Fibroblast of mammary gland (primary cell): Measurements from ENCODE around the gene RAB11FIP5.

Experiments
- DNase-seq: peaks from one replicate; pipeline ENCODE4 v3.0.0-alpha.2; 2010; ENCODE audit warnings: low read depth
- H3K4me3 ChIP-seq: 2 replicates; pipeline ENCODE4 v1.5.1; 2011; ENCODE audit warnings: low read depth, mild to moderate bottlenecking, low read length, moderate library complexity; ENCODE audit not compliant: control insufficient read depth
- TF ChIP-seq, protein P1 (sequence below): conservative IDR thresholded peaks from 2 replicates; pipeline ENCODE4 v1.5.1; 2011; ENCODE audit warnings: low read depth, low read length, inconsistent platforms; ENCODE audit not compliant: control insufficient read depth, insufficient read depth

The RAB11FIP5 gene

DNA sequence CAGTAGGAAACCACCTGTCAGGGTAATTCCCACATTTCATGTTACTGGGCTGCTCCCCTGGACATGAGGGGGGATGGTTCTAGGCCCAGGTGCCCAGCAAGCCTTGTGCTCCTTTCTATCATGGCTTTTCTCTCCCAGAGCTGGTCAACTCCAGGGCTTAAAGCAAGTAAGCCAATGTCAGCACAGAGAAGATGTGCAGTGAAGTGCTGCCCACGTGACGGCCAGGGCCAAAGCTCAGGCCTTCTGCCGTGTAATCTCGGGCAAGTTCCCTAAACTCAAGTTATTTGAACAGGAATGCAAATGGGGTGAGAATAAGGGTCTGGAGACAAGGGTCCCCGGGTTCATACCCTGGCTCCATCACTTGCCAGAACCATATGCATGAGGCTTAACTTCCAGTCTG is 57.8 kb downstream of the RAB11FIP5 start:
- no peak for DNase-seq
- TF ChIP-seq, protein P1, sequence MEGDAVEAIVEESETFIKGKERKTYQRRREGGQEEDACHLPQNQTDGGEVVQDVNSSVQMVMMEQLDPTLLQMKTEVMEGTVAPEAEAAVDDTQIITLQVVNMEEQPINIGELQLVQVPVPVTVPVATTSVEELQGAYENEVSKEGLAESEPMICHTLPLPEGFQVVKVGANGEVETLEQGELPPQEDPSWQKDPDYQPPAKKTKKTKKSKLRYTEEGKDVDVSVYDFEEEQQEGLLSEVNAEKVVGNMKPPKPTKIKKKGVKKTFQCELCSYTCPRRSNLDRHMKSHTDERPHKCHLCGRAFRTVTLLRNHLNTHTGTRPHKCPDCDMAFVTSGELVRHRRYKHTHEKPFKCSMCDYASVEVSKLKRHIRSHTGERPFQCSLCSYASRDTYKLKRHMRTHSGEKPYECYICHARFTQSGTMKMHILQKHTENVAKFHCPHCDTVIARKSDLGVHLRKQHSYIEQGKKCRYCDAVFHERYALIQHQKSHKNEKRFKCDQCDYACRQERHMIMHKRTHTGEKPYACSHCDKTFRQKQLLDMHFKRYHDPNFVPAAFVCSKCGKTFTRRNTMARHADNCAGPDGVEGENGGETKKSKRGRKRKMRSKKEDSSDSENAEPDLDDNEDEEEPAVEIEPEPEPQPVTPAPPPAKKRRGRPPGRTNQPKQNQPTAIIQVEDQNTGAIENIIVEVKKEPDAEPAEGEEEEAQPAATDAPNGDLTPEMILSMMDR: no peak
- H3K4me3 ChIP-seq: no peak overlapping the region

- H3K4me3 ChIP-seq: no peak overlapping the region
- TF ChIP-seq, protein P1: no peak
- peak; percentile 75 for DNase-seq
Observed at GRCh38 chr2:73053316-73054114, 59.2 kb downstream of the RAB11FIP5 start.

DNA sequence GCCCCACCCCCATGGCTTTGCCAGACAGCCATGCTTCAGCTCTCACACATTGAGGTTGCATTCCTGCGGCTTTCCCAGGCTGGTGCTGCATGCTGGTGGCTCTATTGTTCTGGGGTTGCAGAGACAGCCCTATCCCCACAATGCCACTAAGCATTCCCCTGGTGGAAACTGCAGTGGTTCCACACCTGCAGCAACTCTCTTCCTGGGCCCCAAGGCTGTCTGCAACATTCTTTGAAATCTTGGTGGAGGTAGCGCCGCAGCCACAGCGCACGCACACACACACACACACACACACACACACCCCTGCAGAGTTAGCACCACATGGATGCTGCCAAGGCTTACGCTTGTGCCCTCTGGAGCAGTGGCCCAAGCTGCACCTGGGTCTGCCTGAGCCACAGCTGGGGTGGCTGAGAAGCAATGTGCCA is 62.6 kb downstream of the RAB11FIP5 start:
- TF ChIP-seq, protein P1: no peak
- DNase-seq: no peak
- no peak overlapping the region for H3K4me3 ChIP-seq

DNA sequence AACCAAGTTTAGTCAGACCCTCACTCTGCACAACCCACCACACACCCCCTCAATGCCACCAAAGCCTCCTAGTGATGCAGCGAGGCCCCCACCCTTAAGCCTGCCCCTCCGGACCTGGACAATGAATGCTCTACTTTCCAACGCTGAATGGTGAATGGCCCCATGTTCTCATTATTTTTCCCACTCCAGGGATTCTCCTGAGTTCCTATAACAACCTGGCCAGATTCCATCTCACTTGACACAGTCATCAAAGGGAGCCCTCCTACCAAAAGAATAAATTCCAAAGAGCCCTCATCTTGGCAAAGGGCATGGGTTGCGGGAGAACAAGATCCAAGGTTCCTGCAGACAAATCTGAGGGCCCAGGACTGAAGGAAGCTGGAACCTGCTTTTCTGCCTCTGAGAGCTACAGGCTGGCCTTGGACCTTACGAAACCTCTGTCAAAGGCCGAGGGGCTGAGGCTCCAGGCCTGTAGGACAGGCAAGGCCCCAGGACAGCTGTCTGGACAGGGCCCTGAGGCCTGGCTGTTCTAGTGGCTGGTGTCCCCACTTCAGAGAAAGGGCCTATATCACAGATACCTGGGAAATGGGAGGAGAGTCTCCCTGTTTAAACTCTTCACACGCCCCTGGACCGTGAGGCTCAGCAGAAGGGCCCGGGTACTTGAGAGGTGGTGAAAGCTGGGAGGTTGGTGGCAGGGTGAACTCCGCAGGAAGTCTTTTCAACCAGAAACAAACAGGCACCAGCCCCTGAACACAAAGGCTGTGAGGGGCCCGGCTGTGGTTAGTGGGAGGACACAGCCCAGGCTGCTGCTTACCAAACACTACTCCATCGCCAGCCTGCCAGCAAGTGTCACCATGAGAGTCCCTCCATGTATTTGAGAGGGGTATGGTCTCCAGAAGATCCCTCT is 68.6 kb downstream of the RAB11FIP5 start:
- DNase-seq: no peak
- H3K4me3 ChIP-seq: no peak overlapping the region
- TF ChIP-seq, protein P1: no peak

DNA sequence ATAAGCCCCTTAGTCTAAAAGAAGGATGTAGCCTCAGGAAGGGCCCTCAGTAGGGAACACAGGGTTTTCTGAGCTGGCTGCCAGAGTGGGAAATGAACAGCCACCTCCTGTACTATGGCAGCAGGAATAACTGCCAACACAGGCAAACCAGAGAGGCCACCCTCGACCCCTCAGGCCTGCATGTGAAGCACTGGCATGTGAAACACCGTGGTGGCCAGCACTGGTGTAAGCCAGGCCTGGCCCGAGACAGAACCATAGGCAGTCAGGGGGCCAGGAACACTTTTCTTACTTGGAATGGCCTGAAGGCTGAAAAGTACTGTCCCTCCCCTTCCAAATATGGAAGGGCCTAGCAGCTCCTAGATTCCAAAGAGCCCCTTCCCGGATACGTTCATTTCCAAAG is 69.5 kb downstream of the RAB11FIP5 start:
- no peak for DNase-seq
- TF ChIP-seq, protein P1: no peak
- H3K4me3 ChIP-seq: no peak overlapping the region

- TF ChIP-seq, protein P1: no peak
Observed at GRCh38 chr2:73037947-73038585, 74.7 kb downstream of the RAB11FIP5 start.

More at GRCh38 chr2:73037947-73038585, 74.7 kb downstream of the RAB11FIP5 start:
- H3K4me3 ChIP-seq: no peak overlapping the region
- no peak for DNase-seq
